H1 (cell line): Measurements from ENCODE around the gene EIF4A2. TPM values are rescaled to one million over a fixed set of nuclear protein-coding genes. Genes with fewer than 3 reads are reported as not detected.

Experiments
- CBX8 ChIP-seq: fragments of 300-800, 300-1000 bp; sonication (generic); IDR thresholded peaks from 2 replicates; pipeline ENCODE4 v1.7.1; 2016; ENCODE audit warnings: low read depth, low read length, borderline replicate concordance
- GTF2F1 ChIP-seq: IDR thresholded peaks from 2 replicates; pipeline ENCODE4 v1.6.1; 2012; ENCODE audit warnings: low read depth, low read length, improper control_type of control experiment, borderline replicate concordance
- HDAC2 ChIP-seq, 2 experiments: fragments of 300-600 bp in 1 of 2; sonication (generic) in 1 of 2; IDR thresholded peaks; 2 replicates each; pipeline ENCODE4 v1.6.1; 2011 to 2012; ENCODE audit warnings: low read depth in 2 of 2, low read length in 2 of 2, mild to moderate bottlenecking in 2 of 2, moderate library complexity in 2 of 2, borderline replicate concordance in 1 of 2, inconsistent platforms in 1 of 2
- MAFK ChIP-seq: IDR thresholded peaks from 2 replicates; pipeline ENCODE4 v1.6.1; 2012; ENCODE audit warnings: low read depth, mild to moderate bottlenecking, improper control_type of control experiment, low read length
- NRF1 ChIP-seq: IDR thresholded peaks from 2 replicates; pipeline ENCODE4 v1.6.1; 2011; ENCODE audit warnings: mild to moderate bottlenecking, low read depth, low read length, improper control_type of control experiment
- POU5F1 ChIP-seq: IDR thresholded peaks from 2 replicates; pipeline ENCODE4 v1.6.1; 2011; ENCODE audit warnings: low read depth, mild to moderate bottlenecking, low read length, moderate library complexity
- RXRA ChIP-seq: IDR thresholded peaks from 2 replicates; pipeline ENCODE4 v1.6.1; 2011; ENCODE audit warnings: low read depth, mild to moderate bottlenecking, low read length, moderate library complexity; ENCODE audit not compliant: insufficient read depth
- TBP ChIP-seq: IDR thresholded peaks from 2 replicates; pipeline ENCODE4 v1.6.1; 2011; ENCODE audit warnings: low read depth, low read length, improper control_type of control experiment
- polyA plus RNA-seq, 7 experiments: library from polyadenylated mRNA; depleted of rRNA in 3 of 7; stranded (reverse) in 5 of 7; unstranded in 2 of 7; fragments of >200 nt in 5 of 7; fragments of 200-250 nt in 2 of 7; gene quantifications; 1 replicate in 5 of 7; 2 replicates in 1 of 7; 4 replicates in 1 of 7; pipeline versions ENCODE4 v1.2.1 to v1.2.3, GENCODE V29; 2011 to 2013; ENCODE audit warnings: missing spikeins in 2 of 7, mixed read lengths in 2 of 7
- total RNA-seq: library from RNA; stranded (reverse); fragmentation: NEBNext Ultra II Directional; extraction: Animal tissue kit (Norgen Biotek cat#: 25700); gene quantifications from 2 replicates; pipeline ENCODE4 v1.2.1, GENCODE V29; 2021
- TF ChIP-seq, protein P1 (sequence below), 3 experiments: IDR thresholded peaks; 1 replicate in 2 of 3; 2 replicates in 1 of 3; pipeline versions ENCODE4 v1.5.1 to v1.6.1; 2011; ENCODE audit warnings: low read length in 3 of 3, mild to moderate bottlenecking in 3 of 3, inconsistent platforms in 2 of 3, low read depth in 1 of 3, moderate library complexity in 1 of 3; ENCODE audit not compliant: insufficient read depth in 1 of 3; ENCODE audit errors: control extremely low read depth in 1 of 3
- TF ChIP-seq, protein P2 (sequence below): IDR thresholded peaks from 2 replicates; pipeline ENCODE4 v1.6.1; 2012; ENCODE audit warnings: inconsistent platforms

Gene EIF4A2
- total and polyA plus RNA-seq, 2 of the 8 experiments (the other 6 are each of a cell fraction or from before 2014, with no cell fraction given), result 527 to 604 TPM

DNA sequence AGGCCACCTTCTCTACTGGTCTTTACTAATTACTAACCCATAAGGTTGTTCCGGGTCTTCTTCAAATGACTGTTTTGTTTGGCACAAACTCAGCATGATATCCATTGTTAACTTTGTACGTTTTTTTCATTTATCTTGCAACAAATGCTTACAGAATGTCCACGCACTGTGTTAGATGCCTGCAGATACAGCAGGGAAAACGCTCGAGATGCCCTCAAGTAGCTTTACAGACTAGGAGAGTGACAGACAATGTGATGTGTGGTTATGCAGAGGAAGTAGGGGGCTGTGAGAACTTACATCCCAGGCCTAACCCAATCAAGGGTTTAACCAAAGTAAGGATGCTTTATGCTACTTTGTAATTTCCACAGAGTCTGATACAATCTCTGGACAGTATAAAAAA, 23.9 kb downstream of the EIF4A2 start (continued):
- TF ChIP-seq, protein P1, sequence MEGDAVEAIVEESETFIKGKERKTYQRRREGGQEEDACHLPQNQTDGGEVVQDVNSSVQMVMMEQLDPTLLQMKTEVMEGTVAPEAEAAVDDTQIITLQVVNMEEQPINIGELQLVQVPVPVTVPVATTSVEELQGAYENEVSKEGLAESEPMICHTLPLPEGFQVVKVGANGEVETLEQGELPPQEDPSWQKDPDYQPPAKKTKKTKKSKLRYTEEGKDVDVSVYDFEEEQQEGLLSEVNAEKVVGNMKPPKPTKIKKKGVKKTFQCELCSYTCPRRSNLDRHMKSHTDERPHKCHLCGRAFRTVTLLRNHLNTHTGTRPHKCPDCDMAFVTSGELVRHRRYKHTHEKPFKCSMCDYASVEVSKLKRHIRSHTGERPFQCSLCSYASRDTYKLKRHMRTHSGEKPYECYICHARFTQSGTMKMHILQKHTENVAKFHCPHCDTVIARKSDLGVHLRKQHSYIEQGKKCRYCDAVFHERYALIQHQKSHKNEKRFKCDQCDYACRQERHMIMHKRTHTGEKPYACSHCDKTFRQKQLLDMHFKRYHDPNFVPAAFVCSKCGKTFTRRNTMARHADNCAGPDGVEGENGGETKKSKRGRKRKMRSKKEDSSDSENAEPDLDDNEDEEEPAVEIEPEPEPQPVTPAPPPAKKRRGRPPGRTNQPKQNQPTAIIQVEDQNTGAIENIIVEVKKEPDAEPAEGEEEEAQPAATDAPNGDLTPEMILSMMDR (IDR thresholded peaks at IDR 0.05; ENCODE audit: control extremely low read depth in 1 of 3, insufficient read depth in 1 of 3, low read depth in 1 of 3, low read length in 3 of 3), result no peak
- TF ChIP-seq HDAC2 (IDR thresholded peaks at IDR 0.05; ENCODE audit: borderline replicate concordance in 1 of 2, low read depth in 2 of 2, low read length in 2 of 2) (no peak), POU5F1 (no peak), NRF1 (no peak), TBP (no peak), RXRA (no peak), MAFK (no peak), CBX8 (no peak), GTF2F1 (no peak)
- TF ChIP-seq, protein P2, sequence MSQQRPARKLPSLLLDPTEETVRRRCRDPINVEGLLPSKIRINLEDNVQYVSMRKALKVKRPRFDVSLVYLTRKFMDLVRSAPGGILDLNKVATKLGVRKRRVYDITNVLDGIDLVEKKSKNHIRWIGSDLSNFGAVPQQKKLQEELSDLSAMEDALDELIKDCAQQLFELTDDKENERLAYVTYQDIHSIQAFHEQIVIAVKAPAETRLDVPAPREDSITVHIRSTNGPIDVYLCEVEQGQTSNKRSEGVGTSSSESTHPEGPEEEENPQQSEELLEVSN, result no peak
